ENCODE measurements around the gene ERGIC1.

DNA sequence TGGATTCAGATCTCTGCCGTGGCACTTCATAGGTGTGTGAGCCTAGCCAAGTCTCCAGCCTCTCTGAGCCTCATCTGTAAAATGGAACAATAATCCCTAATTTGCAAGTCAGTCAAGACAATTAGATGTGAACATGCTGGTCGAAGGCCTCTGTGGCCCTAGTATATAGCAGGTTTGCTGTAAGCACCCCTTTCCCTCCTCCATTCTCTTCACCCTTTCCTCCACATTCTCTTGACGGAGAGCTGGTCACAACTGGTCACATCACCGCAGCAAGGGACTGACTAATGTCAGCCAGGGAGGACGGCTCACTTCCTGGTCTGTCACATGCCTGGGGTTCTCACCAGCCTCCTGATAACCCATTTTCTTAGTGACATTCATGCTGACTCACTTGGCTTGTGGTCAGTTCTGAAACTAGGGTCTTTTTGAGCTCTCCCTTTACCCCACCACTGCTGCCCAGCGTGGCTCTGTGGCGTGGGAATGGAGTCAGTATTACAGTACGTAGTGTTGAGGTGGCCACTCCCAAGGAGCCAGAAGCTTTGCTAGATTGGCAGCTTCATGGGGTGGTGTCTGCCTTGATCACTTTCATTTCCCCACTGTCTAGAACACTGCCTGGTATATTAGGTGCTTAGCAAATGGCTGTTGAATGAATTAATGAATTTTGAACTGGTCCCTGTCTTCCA is 47.8 kb downstream of the ERGIC1 start:
- TF ChIP-seq EZH2phosphoT487 (IDR thresholded peaks at IDR 0.05; ENCODE audit: unreplicated experiment): no peak
- TF ChIP-seq CREB1 (CRISPR knock-in tag; IDR thresholded peaks at IDR 0.05; ENCODE audit: low read depth): no peak
- no peak for TF ChIP-seq CTCF (conservative IDR thresholded peaks at IDR 0.05; ENCODE audit: low read depth in 2 of 2)
- TF ChIP-seq ZNF331 (CRISPR knock-in tag; IDR thresholded peaks at IDR 0.05; ENCODE audit: low read depth): no peak
- no peak for TF ChIP-seq POLR2AphosphoS5 (IDR thresholded peaks at IDR 0.05; ENCODE audit: low read depth)
- no peak for TF ChIP-seq REST (IDR thresholded peaks at IDR 0.05; ENCODE audit: unreplicated experiment)
- TF ChIP-seq ETS1 (IDR thresholded peaks at IDR 0.05): no peak
- no peak for TF ChIP-seq EZH2 (IDR thresholded peaks at IDR 0.05; ENCODE audit: low read depth, unreplicated experiment)
- no peak for TF ChIP-seq STAT1 (IDR thresholded peaks at IDR 0.05; ENCODE audit: unreplicated experiment)
- TF ChIP-seq JUNB (IDR thresholded peaks at IDR 0.05; ENCODE audit: unreplicated experiment): no peak
- no peak for TF ChIP-seq ZNF114 (CRISPR knock-in tag; IDR thresholded peaks at IDR 0.05)
- no peak for TF ChIP-seq ZNF462 (CRISPR knock-in tag; IDR thresholded peaks at IDR 0.05)
